ENCODE results near the gene PRAMEF13. TPM values are rescaled to one million over a fixed set of nuclear protein-coding genes. Genes with fewer than 3 reads are reported as not detected.

Gene PRAMEF13
- total and polyA plus RNA-seq, 2 experiments from 2014 or later: not detected

Other genes with a start within 250 kb of the PRAMEF13 start
- not detected in 2 replicates for gene PRAMEF27, start 144.8 kb downstream of the PRAMEF13 start, total RNA-seq
- not detected in 2 replicates for gene PRAMEF27, start 144.8 kb downstream of the PRAMEF13 start, polyA plus RNA-seq
- gene HNRNPCL3, start 140.6 kb downstream of the PRAMEF13 start, total RNA-seq: not detected in 2 replicates
- not detected in 2 replicates for gene HNRNPCL3, start 140.6 kb downstream of the PRAMEF13 start, polyA plus RNA-seq
- gene PRAMEF25, start 130.6 kb downstream of the PRAMEF13 start, total RNA-seq: not detected in 2 replicates
- gene PRAMEF25, start 130.6 kb downstream of the PRAMEF13 start, polyA plus RNA-seq: not detected in 2 replicates
- gene HNRNPCL2, start 84.6 kb downstream of the PRAMEF13 start, total RNA-seq: not detected in 2 replicates
- gene HNRNPCL2, start 84.6 kb downstream of the PRAMEF13 start, polyA plus RNA-seq: not detected in 2 replicates
- gene PRAMEF26, start 45.4 kb downstream of the PRAMEF13 start, total RNA-seq: not detected in 2 replicates
- not detected in 2 replicates for gene PRAMEF26, start 45.4 kb downstream of the PRAMEF13 start, polyA plus RNA-seq
- gene HNRNPCL4, start 35.8 kb downstream of the PRAMEF13 start, total RNA-seq: not detected in 2 replicates
- not detected in 2 replicates for gene HNRNPCL4, start 35.8 kb downstream of the PRAMEF13 start, polyA plus RNA-seq
- not detected in 2 replicates for gene PRAMEF9, start 29.6 kb downstream of the PRAMEF13 start, total RNA-seq
- not detected in 2 replicates for gene PRAMEF9, start 29.6 kb downstream of the PRAMEF13 start, polyA plus RNA-seq
- not detected in 2 replicates for gene PRAMEF18, start 24.7 kb upstream of the PRAMEF13 start, total RNA-seq
- gene PRAMEF18, start 24.7 kb upstream of the PRAMEF13 start, polyA plus RNA-seq: not detected in 2 replicates
- gene PRAMEF5, start 52.8 kb upstream of the PRAMEF13 start, total RNA-seq: not detected in 2 replicates
- gene PRAMEF5, start 52.8 kb upstream of the PRAMEF13 start, polyA plus RNA-seq: not detected in 2 replicates
- not detected in 2 replicates for gene PRAMEF8, start 83.7 kb upstream of the PRAMEF13 start, total RNA-seq
- not detected in 2 replicates for gene PRAMEF8, start 83.7 kb upstream of the PRAMEF13 start, polyA plus RNA-seq
- not detected in 2 replicates for gene PRAMEF33, start 102.1 kb upstream of the PRAMEF13 start, total RNA-seq
- not detected in 2 replicates for gene PRAMEF33, start 102.1 kb upstream of the PRAMEF13 start, polyA plus RNA-seq
- not detected in 2 replicates for gene PRAMEF15, start 114.2 kb upstream of the PRAMEF13 start, total RNA-seq
- gene PRAMEF15, start 114.2 kb upstream of the PRAMEF13 start, polyA plus RNA-seq: not detected in 2 replicates
- gene PRAMEF14, start 145.7 kb upstream of the PRAMEF13 start, total RNA-seq: not detected in 2 replicates
- not detected in 2 replicates for gene PRAMEF14, start 145.7 kb upstream of the PRAMEF13 start, polyA plus RNA-seq
- not detected in 2 replicates for gene PRAMEF19, start 170.5 kb upstream of the PRAMEF13 start, total RNA-seq
- gene PRAMEF19, start 170.5 kb upstream of the PRAMEF13 start, polyA plus RNA-seq: not detected in 2 replicates
- gene PRAMEF17, start 188.2 kb upstream of the PRAMEF13 start, total RNA-seq: not detected in 2 replicates
- gene PRAMEF17, start 188.2 kb upstream of the PRAMEF13 start, polyA plus RNA-seq: not detected in 2 replicates
- not detected in 2 replicates for gene PRAMEF20, start 209.0 kb upstream of the PRAMEF13 start, total RNA-seq
- gene PRAMEF20, start 209.0 kb upstream of the PRAMEF13 start, polyA plus RNA-seq: not detected in 2 replicates

Measured in hepatocyte (in vitro differentiated cells).